ENCODE data around the gene ZNF91.

DNA sequence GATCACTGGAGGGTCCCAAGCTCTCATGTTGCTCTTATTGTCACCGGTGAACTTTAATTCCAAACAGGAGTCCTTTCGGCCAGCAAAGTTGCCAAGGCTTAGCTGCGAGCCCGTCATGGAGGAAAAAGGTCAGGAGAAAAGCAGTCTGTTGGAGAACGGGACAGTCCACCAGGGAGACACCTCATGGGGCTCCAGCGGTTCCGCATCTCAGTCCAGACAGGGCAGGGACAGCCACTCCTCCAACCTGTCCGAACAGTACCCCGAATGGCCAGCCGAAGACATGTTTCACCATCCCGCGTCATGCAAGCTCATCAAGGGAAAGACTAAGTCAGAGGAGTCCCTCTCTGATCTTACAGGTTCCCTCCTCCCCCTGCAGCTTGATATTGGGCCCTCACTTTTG lies 10.4 kb downstream of the ZNF91 start:
- TF ChIP-seq ZNF670 (tag by site-specific recombination; IDR thresholded peaks at IDR 0.05; ENCODE audit: low read depth) (no peak), MZF1 (tag by site-specific recombination; IDR thresholded peaks at IDR 0.05; ENCODE audit: borderline replicate concordance) (no peak), GLI4 (tag by site-specific recombination; IDR thresholded peaks at IDR 0.05) (no peak), ZNF776 (tag by site-specific recombination; IDR thresholded peaks at IDR 0.05; ENCODE audit: borderline replicate concordance) (no peak), YY1 (tag by site-specific recombination; IDR thresholded peaks at IDR 0.05) (no peak), ZNF354C (tag by site-specific recombination; IDR thresholded peaks at IDR 0.05; ENCODE audit: borderline replicate concordance, low read depth) (no peak)
- TF ChIP-seq, protein P1, sequence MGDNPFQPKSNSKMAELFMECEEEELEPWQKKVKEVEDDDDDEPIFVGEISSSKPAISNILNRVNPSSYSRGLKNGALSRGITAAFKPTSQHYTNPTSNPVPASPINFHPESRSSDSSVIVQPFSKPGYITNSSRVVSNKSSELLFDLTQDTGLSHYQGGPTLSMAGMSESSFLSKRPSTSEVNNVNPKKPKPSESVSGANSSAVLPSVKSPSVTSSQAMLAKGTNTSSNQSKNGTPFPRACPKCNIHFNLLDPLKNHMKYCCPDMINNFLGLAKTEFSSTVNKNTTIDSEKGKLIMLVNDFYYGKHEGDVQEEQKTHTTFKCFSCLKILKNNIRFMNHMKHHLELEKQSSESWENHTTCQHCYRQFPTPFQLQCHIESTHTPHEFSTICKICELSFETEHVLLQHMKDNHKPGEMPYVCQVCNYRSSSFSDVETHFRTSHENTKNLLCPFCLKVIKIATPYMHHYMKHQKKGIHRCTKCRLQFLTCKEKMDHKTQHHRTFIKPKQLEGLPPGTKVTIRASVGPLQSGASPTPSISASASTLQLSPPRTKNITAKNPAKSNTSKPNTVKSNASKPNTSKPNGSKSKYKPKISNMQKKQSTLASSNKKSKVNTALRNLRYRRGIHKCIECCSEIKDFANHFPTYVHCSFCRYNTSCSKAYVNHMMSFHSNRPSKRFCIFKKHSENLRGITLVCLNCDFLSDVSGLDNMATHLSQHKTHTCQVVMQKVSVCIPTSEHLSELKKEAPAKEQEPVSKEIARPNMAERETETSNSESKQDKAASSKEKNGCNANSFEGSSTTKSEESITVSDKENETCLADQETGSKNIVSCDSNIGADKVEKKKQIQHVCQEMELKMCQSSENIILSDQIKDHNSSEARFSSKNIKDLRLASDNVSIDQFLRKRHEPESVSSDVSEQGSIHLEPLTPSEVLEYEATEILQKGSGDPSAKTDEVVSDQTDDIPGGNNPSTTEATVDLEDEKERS (tag by site-specific recombination; IDR thresholded peaks at IDR 0.05): no peak
- TF ChIP-seq, protein P2, sequence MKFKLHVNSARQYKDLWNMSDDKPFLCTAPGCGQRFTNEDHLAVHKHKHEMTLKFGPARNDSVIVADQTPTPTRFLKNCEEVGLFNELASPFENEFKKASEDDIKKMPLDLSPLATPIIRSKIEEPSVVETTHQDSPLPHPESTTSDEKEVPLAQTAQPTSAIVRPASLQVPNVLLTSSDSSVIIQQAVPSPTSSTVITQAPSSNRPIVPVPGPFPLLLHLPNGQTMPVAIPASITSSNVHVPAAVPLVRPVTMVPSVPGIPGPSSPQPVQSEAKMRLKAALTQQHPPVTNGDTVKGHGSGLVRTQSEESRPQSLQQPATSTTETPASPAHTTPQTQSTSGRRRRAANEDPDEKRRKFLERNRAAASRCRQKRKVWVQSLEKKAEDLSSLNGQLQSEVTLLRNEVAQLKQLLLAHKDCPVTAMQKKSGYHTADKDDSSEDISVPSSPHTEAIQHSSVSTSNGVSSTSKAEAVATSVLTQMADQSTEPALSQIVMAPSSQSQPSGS (tag by site-specific recombination; IDR thresholded peaks at IDR 0.05; ENCODE audit: low read depth): no peak
- TF ChIP-seq, protein P3, sequence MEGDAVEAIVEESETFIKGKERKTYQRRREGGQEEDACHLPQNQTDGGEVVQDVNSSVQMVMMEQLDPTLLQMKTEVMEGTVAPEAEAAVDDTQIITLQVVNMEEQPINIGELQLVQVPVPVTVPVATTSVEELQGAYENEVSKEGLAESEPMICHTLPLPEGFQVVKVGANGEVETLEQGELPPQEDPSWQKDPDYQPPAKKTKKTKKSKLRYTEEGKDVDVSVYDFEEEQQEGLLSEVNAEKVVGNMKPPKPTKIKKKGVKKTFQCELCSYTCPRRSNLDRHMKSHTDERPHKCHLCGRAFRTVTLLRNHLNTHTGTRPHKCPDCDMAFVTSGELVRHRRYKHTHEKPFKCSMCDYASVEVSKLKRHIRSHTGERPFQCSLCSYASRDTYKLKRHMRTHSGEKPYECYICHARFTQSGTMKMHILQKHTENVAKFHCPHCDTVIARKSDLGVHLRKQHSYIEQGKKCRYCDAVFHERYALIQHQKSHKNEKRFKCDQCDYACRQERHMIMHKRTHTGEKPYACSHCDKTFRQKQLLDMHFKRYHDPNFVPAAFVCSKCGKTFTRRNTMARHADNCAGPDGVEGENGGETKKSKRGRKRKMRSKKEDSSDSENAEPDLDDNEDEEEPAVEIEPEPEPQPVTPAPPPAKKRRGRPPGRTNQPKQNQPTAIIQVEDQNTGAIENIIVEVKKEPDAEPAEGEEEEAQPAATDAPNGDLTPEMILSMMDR (tag by site-specific recombination; IDR thresholded peaks at IDR 0.05): no peak
- TF ChIP-seq, protein P4, sequence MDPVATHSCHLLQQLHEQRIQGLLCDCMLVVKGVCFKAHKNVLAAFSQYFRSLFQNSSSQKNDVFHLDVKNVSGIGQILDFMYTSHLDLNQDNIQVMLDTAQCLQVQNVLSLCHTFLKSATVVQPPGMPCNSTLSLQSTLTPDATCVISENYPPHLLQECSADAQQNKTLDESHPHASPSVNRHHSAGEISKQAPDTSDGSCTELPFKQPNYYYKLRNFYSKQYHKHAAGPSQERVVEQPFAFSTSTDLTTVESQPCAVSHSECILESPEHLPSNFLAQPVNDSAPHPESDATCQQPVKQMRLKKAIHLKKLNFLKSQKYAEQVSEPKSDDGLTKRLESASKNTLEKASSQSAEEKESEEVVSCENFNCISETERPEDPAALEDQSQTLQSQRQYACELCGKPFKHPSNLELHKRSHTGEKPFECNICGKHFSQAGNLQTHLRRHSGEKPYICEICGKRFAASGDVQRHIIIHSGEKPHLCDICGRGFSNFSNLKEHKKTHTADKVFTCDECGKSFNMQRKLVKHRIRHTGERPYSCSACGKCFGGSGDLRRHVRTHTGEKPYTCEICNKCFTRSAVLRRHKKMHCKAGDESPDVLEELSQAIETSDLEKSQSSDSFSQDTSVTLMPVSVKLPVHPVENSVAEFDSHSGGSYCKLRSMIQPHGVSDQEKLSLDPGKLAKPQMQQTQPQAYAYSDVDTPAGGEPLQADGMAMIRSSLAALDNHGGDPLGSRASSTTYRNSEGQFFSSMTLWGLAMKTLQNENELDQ (tag by site-specific recombination; IDR thresholded peaks at IDR 0.05; ENCODE audit: low read depth): no peak

All from HEK293 (cell line).